Testis (tissue), 3 donors: Measurements from ENCODE around the gene NOP16. TPM values are rescaled to one million over a fixed set of nuclear protein-coding genes. Genes with fewer than 3 reads are reported as not detected.

Source experiments
- DNase-seq: peaks from one replicate; pipeline ENCODE4 v3.0.0-alpha.2; 2019
- H3K27ac ChIP-seq, 2 donors: fragments of 200-600 bp; sonication (generic); one replicate each; pipeline ENCODE4 v1.5.1; 2019
- H3K27me3 ChIP-seq: fragments of 200-600 bp; sonication (generic); one replicate; pipeline ENCODE4 v1.5.1; 2019
- H3K36me3 ChIP-seq: fragments of 200-600 bp; sonication (generic); one replicate; pipeline ENCODE4 v1.5.1; 2017; ENCODE audit warnings: low read depth; ENCODE audit errors: missing control alignments
- H3K4me1 ChIP-seq: fragments of 200-600 bp; sonication (generic); one replicate; pipeline ENCODE4 v1.5.1; 2019
- H3K4me3 ChIP-seq, 2 donors: fragments of 200-600 bp; sonication (generic); one replicate each; pipeline ENCODE4 v1.5.1; 2017 to 2019
- H3K9me3 ChIP-seq: fragments of 200-600 bp; sonication (generic); one replicate; pipeline ENCODE4 v1.5.1; 2017
- POLR2A ChIP-seq: fragments of 450-650 bp; IDR thresholded peaks from one replicate; pipeline ENCODE4 v1.6.1; 2017; ENCODE audit warnings: antibody characterized with exemption, mild to moderate bottlenecking, moderate library complexity
- WGBS, 2 donors: methylation state at CpG; one replicate each; pipeline ENCODE4 v1.1.5; 2018; 5-methylcytosine and 5-hydroxymethylcytosine counted together
- intact Hi-C: fragments of 100-400 bp; cut with DNase I; formaldehyde crosslinking; loops from one replicate; pipeline ENCODE4 v1.15.1; 2023; ENCODE audit warnings: low total_unique reads
- polyA plus RNA-seq: library from polyadenylated mRNA; stranded (reverse); fragments of 350-450 nt; fragmentation: Illumina TruSeq; extraction: RNeasy Lipid Tissue Mini Kit (QIAGEN cat#74804); gene quantifications from one replicate; pipeline ENCODE4 v1.2.3, GENCODE V29; 2014; ENCODE audit warnings: low read depth, low replicate concordance; ENCODE audit not compliant: insufficient read depth
- total RNA-seq, 2 donors: library from RNA; depleted of rRNA; stranded (reverse); fragments of >200 nt; gene quantifications; one replicate each; pipeline ENCODE4 v1.2.3, GENCODE V29; 2016
- TF ChIP-seq, protein P1 (sequence below), 3 experiments: fragments of 450-650 bp in 2 of 3; fragments of 200-600 bp in 1 of 3; sonication (generic) in 1 of 3; IDR thresholded peaks; one replicate each; pipeline ENCODE4 v1.5.1; 2016 to 2019; ENCODE audit warnings: antibody characterized with exemption in 3 of 3, mild to moderate bottlenecking in 2 of 3, moderate library complexity in 1 of 3

Gene NOP16
- total and polyA plus RNA-seq, 3 donors from 2014 or later, result 19.1 to 23.6 (median 19.2) TPM

DNA sequence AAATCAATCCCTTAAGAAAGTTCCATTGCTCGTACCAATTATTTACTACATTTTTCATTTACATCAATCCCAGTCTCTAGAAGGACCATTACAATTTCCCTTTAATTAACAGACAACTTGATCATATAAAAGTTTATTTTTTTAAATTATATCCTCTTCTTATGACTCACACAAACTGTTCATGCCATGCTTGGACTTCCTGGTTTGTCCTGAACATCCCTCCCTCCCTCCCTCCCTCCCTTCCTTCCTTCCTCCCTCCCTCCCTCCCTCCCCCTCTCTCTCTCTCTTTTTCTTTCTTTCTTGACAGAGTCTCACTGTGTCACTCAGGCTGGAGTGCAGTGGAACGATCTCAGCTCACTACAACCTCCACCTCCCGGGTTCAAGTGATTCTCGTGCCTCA lies 39.6 kb upstream of the NOP16 start:
- intact Hi-C loops, result no loop called here
- 83 to 84% methylated on average over 4 of the region's 4 CpGs for WGBS, 2 donors

DNA sequence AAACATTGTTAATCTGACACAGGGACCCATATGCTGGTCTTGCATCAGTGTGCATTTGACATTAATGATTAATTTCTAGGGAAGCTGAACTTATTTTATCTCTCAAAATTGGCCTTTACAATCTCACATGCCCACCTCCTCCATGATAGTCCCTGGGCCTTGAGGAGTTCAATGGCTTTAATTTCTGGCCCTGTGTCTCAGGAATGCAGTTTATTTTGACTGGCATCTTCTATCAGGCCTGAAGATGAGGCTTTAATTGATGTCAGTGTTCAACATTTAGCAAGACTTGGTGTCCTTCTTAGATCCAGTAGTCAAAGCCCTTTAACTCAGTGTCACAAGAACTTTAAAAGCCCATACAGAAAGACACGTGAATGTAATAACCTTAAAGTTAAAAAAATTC lies 38.5 kb upstream of the NOP16 start:
- no peaks in the 10 kb centered on the region for H3K36me3 ChIP-seq
- H3K27me3 ChIP-seq, result no peaks in the 10 kb centered on the region
- no peaks in the 10 kb centered on the region for H3K9me3 ChIP-seq
- no peak overlapping the region for H3K4me3 ChIP-seq
- no peak for DNase-seq
- H3K4me1 ChIP-seq, result no peaks in the 10 kb centered on the region
- 76 to 88% methylated on average over 1 of the region's 1 CpG for whole genome bisulfite sequencing, 2 donors
- intact Hi-C loops, result no loop called here
- H3K27ac ChIP-seq, result no peak overlapping the region
- no peak for TF ChIP-seq POLR2A
- TF ChIP-seq, protein P1, sequence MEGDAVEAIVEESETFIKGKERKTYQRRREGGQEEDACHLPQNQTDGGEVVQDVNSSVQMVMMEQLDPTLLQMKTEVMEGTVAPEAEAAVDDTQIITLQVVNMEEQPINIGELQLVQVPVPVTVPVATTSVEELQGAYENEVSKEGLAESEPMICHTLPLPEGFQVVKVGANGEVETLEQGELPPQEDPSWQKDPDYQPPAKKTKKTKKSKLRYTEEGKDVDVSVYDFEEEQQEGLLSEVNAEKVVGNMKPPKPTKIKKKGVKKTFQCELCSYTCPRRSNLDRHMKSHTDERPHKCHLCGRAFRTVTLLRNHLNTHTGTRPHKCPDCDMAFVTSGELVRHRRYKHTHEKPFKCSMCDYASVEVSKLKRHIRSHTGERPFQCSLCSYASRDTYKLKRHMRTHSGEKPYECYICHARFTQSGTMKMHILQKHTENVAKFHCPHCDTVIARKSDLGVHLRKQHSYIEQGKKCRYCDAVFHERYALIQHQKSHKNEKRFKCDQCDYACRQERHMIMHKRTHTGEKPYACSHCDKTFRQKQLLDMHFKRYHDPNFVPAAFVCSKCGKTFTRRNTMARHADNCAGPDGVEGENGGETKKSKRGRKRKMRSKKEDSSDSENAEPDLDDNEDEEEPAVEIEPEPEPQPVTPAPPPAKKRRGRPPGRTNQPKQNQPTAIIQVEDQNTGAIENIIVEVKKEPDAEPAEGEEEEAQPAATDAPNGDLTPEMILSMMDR (IDR thresholded peaks at IDR 0.05), result no peak

More for the DNA sequence above, 39.6 kb upstream of the NOP16 start:
- Histone ChIP-seq H3K9me3 (no peaks in the 10 kb centered on the region), H3K4me1 (no peaks in the 10 kb centered on the region), H3K27ac (no peak overlapping the region), H3K36me3 (no peaks in the 10 kb centered on the region), H3K27me3 (no peaks in the 10 kb centered on the region), H3K4me3 (no peak overlapping the region)
- DNase-seq, result no peak
- TF ChIP-seq, protein P1 (IDR thresholded peaks at IDR 0.05), result no peak
- no peak for TF ChIP-seq POLR2A

DNA sequence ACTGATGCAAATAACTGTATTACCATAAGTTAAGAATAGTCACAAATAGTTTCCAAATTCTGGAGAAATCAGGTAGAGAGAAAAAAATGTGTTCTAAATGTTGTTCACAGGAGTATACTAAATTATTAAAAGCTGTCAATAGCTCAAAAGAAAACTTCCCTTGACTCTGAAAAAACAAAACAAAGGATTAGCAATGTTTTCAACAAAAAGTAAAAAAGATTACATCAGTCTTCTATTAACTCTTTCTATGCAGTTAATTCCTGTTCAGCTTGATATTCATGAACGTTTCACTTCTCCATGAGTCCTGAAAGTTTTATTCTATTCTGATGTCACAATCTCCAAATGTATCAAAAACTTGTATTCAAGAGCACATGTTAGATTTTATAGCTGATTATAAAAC lies 37.4 kb upstream of the NOP16 start:
- intact Hi-C loops, result no loop called here
- Histone ChIP-seq H3K4me1 (no peaks in the 10 kb centered on the region), H3K4me3 (no peak overlapping the region), H3K27me3 (no peaks in the 10 kb centered on the region), H3K27ac (no peak overlapping the region), H3K36me3 (no peaks in the 10 kb centered on the region), H3K9me3 (no peaks in the 10 kb centered on the region)
- WGBS, 2 donors, result 91 to 92% methylated on average over 1 of the region's 1 CpG
- TF ChIP-seq, protein P1 (IDR thresholded peaks at IDR 0.05), result no peak
- DNase-seq, result no peak

DNA sequence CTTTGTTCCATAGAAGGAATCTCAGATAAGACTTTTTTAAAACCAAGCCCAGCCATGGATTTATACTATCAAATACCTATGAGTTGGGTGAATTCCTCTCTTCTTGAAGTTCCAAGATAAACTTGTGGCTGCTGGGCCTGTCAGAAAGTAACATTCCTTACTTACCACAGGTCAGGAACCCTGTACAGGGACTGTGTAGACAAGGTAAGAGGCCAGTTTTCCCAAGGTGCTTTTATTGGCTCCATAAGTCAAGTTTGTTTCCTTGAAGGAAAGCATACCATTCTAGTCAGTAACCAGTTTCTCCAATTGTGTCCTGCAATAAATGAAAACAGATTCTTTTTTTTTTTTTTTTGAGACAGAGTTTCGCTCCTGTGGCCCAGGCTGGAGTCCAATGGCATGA lies 36.7 kb upstream of the NOP16 start:
- no peaks in the 10 kb centered on the region for H3K4me1 ChIP-seq
- intact Hi-C loops, result no loop called here
- no peak for DNase-seq
- no peak for TF ChIP-seq POLR2A
- TF ChIP-seq, protein P1 (IDR thresholded peaks at IDR 0.05), result no peak
- H3K9me3 ChIP-seq, result no peaks in the 10 kb centered on the region
- no peak overlapping the region for H3K27ac ChIP-seq
- no peak overlapping the region for H3K4me3 ChIP-seq
- no peaks in the 10 kb centered on the region for H3K36me3 ChIP-seq
- WGBS, 2 donors, result 64 to 92% methylated on average over 1 of the region's 1 CpG
- H3K27me3 ChIP-seq, result no peaks in the 10 kb centered on the region

DNA sequence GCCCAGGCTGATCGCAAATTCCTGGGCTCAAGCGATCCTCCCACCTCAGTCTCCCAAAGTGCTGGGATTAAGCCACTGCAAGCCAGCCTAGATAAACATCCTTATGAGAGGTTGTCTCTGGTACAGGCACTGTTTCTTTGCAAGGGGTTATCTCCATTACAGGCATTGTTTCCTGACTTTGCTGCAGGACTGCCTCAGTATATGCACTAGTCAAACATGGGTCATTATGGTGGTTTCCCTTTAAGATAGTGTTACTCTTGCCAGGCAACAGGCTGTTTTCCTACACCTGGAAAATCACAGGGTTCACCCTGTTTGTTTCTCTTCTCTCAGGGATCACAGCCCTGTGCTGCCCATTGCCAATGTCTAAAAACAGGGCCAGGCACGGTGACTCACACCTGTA lies 35.8 kb upstream of the NOP16 start:
- DNase-seq, result no peak
- TF ChIP-seq POLR2A, result no peak
- TF ChIP-seq, protein P1 (IDR thresholded peaks at IDR 0.05), result no peak

More for the DNA sequence above, 35.8 kb upstream of the NOP16 start:
- Histone ChIP-seq H3K9me3 (no peaks in the 10 kb centered on the region), H3K4me3 (no peak overlapping the region), H3K27ac (no peak overlapping the region), H3K36me3 (no peaks in the 10 kb centered on the region), H3K4me1 (no peaks in the 10 kb centered on the region), H3K27me3 (no peaks in the 10 kb centered on the region)
- 81 to 89% methylated on average over 3 of the region's 3 CpGs for WGBS, 2 donors
- intact Hi-C loops, result no loop called here
